PC-3 (cell line): ENCODE results near the gene ANKRD45. TPM values are rescaled to one million over a fixed set of nuclear protein-coding genes. Genes with fewer than 3 reads are reported as not detected.

Experiments
- ATAC-seq: fragments of 200-7000 bp; cut with Tn5 transposase; 2 replicates; pipeline ENCODE4 v1.9.1; 2020; ENCODE audit warnings: mild to moderate bottlenecking, moderate library complexity
- BruUV-seq: library from RNA; stranded (reverse); fragments of 400-500 nt; replicated peaks from 2 replicates; lab custom pipeline; 2021; lab: Mats Ljungman, UMichigan
- CTCF ChIA-PET: fragments of 300-600 bp; sonication (Branson Sonifier 250); formaldehyde crosslinking; loops from one replicate; lab custom pipeline; 2022; ENCODE audit warnings: antibody characterized with exemption; lab: Charles Lee
- POLR2A ChIA-PET: fragments of 300-600 bp; sonication (Branson Sonifier 250); formaldehyde crosslinking; loops from one replicate; lab custom pipeline; 2022; ENCODE audit warnings: antibody characterized with exemption; ENCODE audit not compliant: unreplicated experiment; lab: Charles Lee
- DNase-seq: peaks from one replicate; pipeline ENCODE4 v3.0.0-alpha.2; 2015
- H2AFZ ChIP-seq: fragments of 300-600 bp; sonication (generic); 2 replicates; pipeline ENCODE4 v1.6.0; 2016; ENCODE audit warnings: antibody characterized with exemption, low read length
- H3F3A ChIP-seq: fragments of 300-600 bp; sonication (generic); one replicate; pipeline ENCODE4 v1.6.0; 2017; ENCODE audit warnings: antibody characterized with exemption, low read length, control low read depth, mild to moderate bottlenecking; ENCODE audit not compliant: unreplicated experiment
- H3K27ac ChIP-seq: fragments of 300-600 bp; sonication (generic); 2 replicates; pipeline ENCODE4 v1.5.1; 2016; ENCODE audit warnings: mild to moderate bottlenecking, low read length
- H3K27me3 ChIP-seq: fragments of 300-600 bp; sonication (generic); 2 replicates; pipeline ENCODE4 v1.6.1; 2016; ENCODE audit warnings: low read length, mixed read lengths
- H3K36me3 ChIP-seq: fragments of 300-600 bp; sonication (generic); 2 replicates; pipeline ENCODE4 v1.6.1; 2016; ENCODE audit warnings: low read depth, mixed run types, low read length, mixed read lengths
- H3K4me1 ChIP-seq: fragments of 300-600 bp; sonication (generic); 2 replicates; pipeline ENCODE4 v1.5.1; 2016; ENCODE audit warnings: low read length; ENCODE audit not compliant: insufficient read depth
- H3K4me2 ChIP-seq: fragments of 300-600 bp; sonication (generic); 2 replicates; pipeline ENCODE4 v1.6.0; 2016; ENCODE audit warnings: low read length
- H3K4me3 ChIP-seq: fragments of 300-600 bp; sonication (generic); 2 replicates; pipeline ENCODE4 v1.5.1; 2016; ENCODE audit warnings: mild to moderate bottlenecking, low read length, mixed read lengths
- H3K79me2 ChIP-seq: fragments of 300-600 bp; sonication (generic); 2 replicates; pipeline ENCODE4 v1.6.1; 2017; ENCODE audit warnings: low read length, mixed read lengths
- H3K9ac ChIP-seq: fragments of 300-600 bp; sonication (generic); 2 replicates; pipeline ENCODE4 v1.6.0; 2016; ENCODE audit warnings: mild to moderate bottlenecking, low read length
- H3K9me2 ChIP-seq: fragments of 300-600 bp; sonication (generic); replicated peaks from 2 replicates; pipeline ENCODE4 v1.6.1; 2016; ENCODE audit warnings: mixed run types, low read length, mixed read lengths
- H3K9me3 ChIP-seq: fragments of 300-600 bp; sonication (generic); 2 replicates; pipeline ENCODE4 v1.6.1; 2016; ENCODE audit warnings: low read length, mixed read lengths
- H4K20me1 ChIP-seq: fragments of 300-600 bp; sonication (generic); 2 replicates; pipeline ENCODE4 v1.6.1; 2016; ENCODE audit warnings: low read length, mixed read lengths
- EZH2 ChIP-seq: fragments of 300-600 bp; sonication (generic); IDR thresholded peaks from one replicate; pipeline ENCODE4 v1.6.1; 2017; ENCODE audit warnings: antibody characterized with exemption, mild to moderate bottlenecking, low read length; ENCODE audit not compliant: unreplicated experiment
- EZH2phosphoT487 ChIP-seq: fragments of 300-600 bp; sonication (generic); IDR thresholded peaks from 2 replicates; pipeline ENCODE4 v1.6.1; 2018; ENCODE audit warnings: mild to moderate bottlenecking, antibody characterized with exemption, low read length, borderline replicate concordance
- intact Hi-C: fragments of 100-400 bp; cut with micrococcal nuclease; formaldehyde crosslinking; loops from 2 replicates; pipeline ENCODE4 v1.9.0; 2023
- total RNA-seq: library from RNA; depleted of rRNA; stranded (reverse); fragments of >200 nt; gene quantifications from 2 replicates; pipeline ENCODE4 v1.2.3, GENCODE V29; 2014
- TF ChIP-seq, protein P1 (sequence below): fragments of 300-600 bp; sonication (generic); conservative IDR thresholded peaks from 2 replicates; pipeline ENCODE4 v1.5.1; 2017; ENCODE audit warnings: antibody characterized with exemption, low read depth, mild to moderate bottlenecking, low read length

Gene ANKRD45
- total RNA-seq, 1 experiment from 2014 or later: not detected

DNA sequence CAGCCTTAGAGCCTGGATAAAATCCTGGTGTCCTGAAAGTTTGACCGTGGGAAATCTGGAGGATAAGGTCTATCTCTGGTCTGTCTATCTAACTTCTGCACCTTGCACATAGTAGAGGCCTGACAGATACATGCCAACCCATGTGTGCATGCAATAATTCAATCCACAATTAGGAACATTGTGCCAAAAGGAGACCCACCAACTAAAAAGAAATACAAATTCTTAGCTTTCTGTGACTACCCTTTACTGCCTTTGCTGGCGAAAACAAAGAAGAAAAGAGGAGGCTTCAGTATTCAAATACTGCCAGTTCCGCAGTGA lies 44.7 kb upstream of the ANKRD45 start:
- no peak for DNase-seq
- peaks cover 4% of the 10 kb centered on the region; the same call in 1 of the 2 replicates for H3K36me3 ChIP-seq
- intact Hi-C loops: loop anchor here (1.0 to 10.0 kb wide), 5 partner anchors 65 to 970 kb away; partner anchors contain the start of genes CENPL and DARS2
- peak overlapping the region; percentile 68 for H3K9ac ChIP-seq
- BruUV-seq: TSS peak; percentile 90
- H3K27me3 ChIP-seq: no peaks in the 10 kb centered on the region
- POLR2A ChIA-PET: interaction anchor here (0.5 to 1.0 kb wide), 6 partner anchors 80 to 284 kb away, joined by 5 to 12 read pairs (median 8); partner anchors contain the start of genes CENPL and DARS2
- peak overlapping the region; percentile 87 for H2AFZ ChIP-seq
- CTCF ChIA-PET: interaction anchor here (1.0 kb wide), 3 partner anchors 109 to 208 kb away, joined by 3 to 4 read pairs (median 3); no protein-coding TSS in a partner anchor
- H3F3A ChIP-seq: no peaks in the 10 kb centered on the region
- no peaks in the 10 kb centered on the region for H3K9me3 ChIP-seq
- peaks cover 12% of the 10 kb centered on the region; the same call in 1 of the 2 replicates for H4K20me1 ChIP-seq
- TF ChIP-seq, protein P1, sequence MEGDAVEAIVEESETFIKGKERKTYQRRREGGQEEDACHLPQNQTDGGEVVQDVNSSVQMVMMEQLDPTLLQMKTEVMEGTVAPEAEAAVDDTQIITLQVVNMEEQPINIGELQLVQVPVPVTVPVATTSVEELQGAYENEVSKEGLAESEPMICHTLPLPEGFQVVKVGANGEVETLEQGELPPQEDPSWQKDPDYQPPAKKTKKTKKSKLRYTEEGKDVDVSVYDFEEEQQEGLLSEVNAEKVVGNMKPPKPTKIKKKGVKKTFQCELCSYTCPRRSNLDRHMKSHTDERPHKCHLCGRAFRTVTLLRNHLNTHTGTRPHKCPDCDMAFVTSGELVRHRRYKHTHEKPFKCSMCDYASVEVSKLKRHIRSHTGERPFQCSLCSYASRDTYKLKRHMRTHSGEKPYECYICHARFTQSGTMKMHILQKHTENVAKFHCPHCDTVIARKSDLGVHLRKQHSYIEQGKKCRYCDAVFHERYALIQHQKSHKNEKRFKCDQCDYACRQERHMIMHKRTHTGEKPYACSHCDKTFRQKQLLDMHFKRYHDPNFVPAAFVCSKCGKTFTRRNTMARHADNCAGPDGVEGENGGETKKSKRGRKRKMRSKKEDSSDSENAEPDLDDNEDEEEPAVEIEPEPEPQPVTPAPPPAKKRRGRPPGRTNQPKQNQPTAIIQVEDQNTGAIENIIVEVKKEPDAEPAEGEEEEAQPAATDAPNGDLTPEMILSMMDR: no peak
- TF ChIP-seq EZH2phosphoT487 (no peak), EZH2 (no peak)
- peak overlapping the region; percentile 86 for H3K4me2 ChIP-seq
- no peak for ATAC-seq
- peak overlapping the region; percentile 72 for H3K4me3 ChIP-seq
- H3K4me1 ChIP-seq: peaks cover 20% of the 10 kb centered on the region
- peaks cover 36% of the 10 kb centered on the region for H3K79me2 ChIP-seq
- H3K9me2 ChIP-seq: no peaks in the 10 kb centered on the region
- peak overlapping the region; percentile 2; the same call in 1 of the 2 replicates for H3K27ac ChIP-seq

DNA sequence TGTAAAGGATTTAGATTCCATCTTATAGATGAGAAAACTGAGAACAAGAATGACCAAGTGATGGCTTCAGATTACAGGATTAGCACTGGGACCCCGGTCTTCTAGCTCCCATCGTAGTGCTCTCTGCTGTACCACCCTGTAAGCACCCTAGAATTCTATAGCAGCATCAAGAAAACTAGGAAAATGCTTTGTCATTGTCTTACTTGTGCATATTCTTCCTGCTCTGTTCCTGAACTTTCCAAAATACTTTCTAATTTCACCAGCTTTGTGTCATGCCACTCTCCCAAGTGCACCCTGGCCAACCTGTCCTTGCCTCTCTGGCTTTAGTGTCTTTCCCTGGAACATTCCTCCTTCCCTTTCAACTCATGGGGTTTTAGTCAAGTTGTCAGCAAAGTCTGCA lies 39.1 kb upstream of the ANKRD45 start:
- POLR2A ChIA-PET: no interaction called here

GRCh38 chr1:173705117-173705516 lies 35.5 kb upstream of the ANKRD45 start:
- TF ChIP-seq EZH2phosphoT487 (no peak), EZH2 (no peak)
- TF ChIP-seq, protein P1: no peak
- Histone ChIP-seq H3K27ac (no peak overlapping the region), H3K9ac (no peak overlapping the region), H3K27me3 (no peaks in the 10 kb centered on the region), H3K4me2 (no peak overlapping the region), H3K9me3 (no peaks in the 10 kb centered on the region), H3K4me1 (no peaks in the 10 kb centered on the region), H3K79me2 (no peaks in the 10 kb centered on the region), H3K9me2 (no peaks in the 10 kb centered on the region), H4K20me1 (no peaks in the 10 kb centered on the region), H3K36me3 (no peaks in the 10 kb centered on the region), H3F3A (no peaks in the 10 kb centered on the region), H2AFZ (no peak overlapping the region), H3K4me3 (no peak overlapping the region)
- BruUV-seq: no TSS peak
- DNase-seq (no peak), ATAC-seq (no peak)
- CTCF ChIA-PET: interaction anchor here (0.7 kb wide), 1 partner anchor 855 kb away, joined by 6 read pairs; no protein-coding TSS in a partner anchor
- intact Hi-C loops: no loop called here
- POLR2A ChIA-PET: no interaction called here

More for the DNA sequence above, 39.1 kb upstream of the ANKRD45 start:
- Histone ChIP-seq H4K20me1 (no peaks in the 10 kb centered on the region), H3K79me2 (no peaks in the 10 kb centered on the region), H3F3A (no peaks in the 10 kb centered on the region), H3K36me3 (no peaks in the 10 kb centered on the region), H3K27ac (no peak overlapping the region), H3K9ac (no peak overlapping the region), H2AFZ (no peak overlapping the region), H3K4me3 (no peak overlapping the region), H3K27me3 (no peaks in the 10 kb centered on the region), H3K9me3 (no peaks in the 10 kb centered on the region), H3K9me2 (no peaks in the 10 kb centered on the region), H3K4me1 (no peaks in the 10 kb centered on the region), H3K4me2 (no peak overlapping the region)
- BruUV-seq: no TSS peak
- TF ChIP-seq EZH2 (no peak), EZH2phosphoT487 (no peak)
- TF ChIP-seq, protein P1: no peak
- ATAC-seq (no peak), DNase-seq (no peak)
- intact Hi-C loops: no loop called here
- CTCF ChIA-PET: no interaction called here
